Dedifferentiated amniotic fluid mesenchymal stem cell (primary cell): ENCODE measurements around the gene HRCT1.
"Not testable (repeated sequence)": the region's sequence is repeated elsewhere in the genome, so short reads cannot be mapped to it uniquely, and the experiment has no call there.

Experiments
- DNase-seq: peaks from one replicate; pipeline ENCODE4 v3.0.0-alpha.2; 2016; ENCODE audit errors: extremely low spot score

The HRCT1 gene

GRCh38 chr9:35905912-35906679, at the start of gene HRCT1:
Gene HRCT1, plus strand, starts transcription at chr9:35906202. Its CDS starts 86 bp downstream, at chr9:35906288.
- DNase-seq: peak; percentile 94

DNA sequence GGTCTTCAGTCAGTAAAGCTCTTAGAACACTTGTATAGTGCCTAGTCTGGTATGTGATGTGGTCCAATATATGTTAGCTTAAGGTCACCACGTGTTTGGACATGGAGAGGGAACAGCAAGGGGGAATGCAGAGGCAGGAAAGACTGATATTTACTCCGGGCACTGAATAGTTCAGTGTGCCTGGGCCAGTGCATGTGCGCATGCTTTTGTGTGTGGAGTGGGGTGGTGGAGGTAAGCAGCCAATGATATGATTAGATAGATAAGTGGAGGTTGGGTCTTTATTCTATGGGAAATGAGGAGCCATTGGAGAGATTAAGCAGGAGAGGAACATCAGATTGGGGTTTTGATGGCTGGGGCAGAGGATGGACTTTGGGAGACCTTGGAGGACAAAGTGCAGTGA, 49.8 kb upstream of the HRCT1 start:
- DNase-seq: no peak

DNA sequence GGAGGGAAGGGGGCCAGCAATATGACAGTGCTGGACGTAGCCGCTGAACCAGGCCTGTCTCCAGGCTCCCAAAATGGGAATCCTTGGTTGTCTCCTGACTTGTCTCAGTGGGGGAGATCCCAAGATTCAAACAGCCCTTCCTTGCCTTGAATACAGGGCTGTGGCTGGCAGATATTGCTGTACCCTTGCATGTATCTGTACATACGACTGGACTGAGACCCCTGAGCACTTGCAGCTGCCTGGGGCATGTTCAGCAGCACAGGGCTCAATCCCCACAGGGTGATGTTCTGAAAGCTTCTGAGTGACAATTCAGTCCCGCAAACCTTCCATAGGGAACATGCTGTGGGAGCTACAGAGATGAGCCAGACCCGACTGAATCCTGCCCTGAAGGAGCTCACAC, 49.1 kb upstream of the HRCT1 start:
- DNase-seq: no peak

GRCh38 chr9:35858458-35858857, 47.5 kb upstream of the HRCT1 start:
- DNase-seq: no peak

- no peak for DNase-seq
These were observed 46.6 kb upstream of the HRCT1 start for GRCh38 chr9:35859310-35859989.

- DNase-seq: no peak
These were observed 46.0 kb upstream of the HRCT1 start for GRCh38 chr9:35859990-35860339.

DNA sequence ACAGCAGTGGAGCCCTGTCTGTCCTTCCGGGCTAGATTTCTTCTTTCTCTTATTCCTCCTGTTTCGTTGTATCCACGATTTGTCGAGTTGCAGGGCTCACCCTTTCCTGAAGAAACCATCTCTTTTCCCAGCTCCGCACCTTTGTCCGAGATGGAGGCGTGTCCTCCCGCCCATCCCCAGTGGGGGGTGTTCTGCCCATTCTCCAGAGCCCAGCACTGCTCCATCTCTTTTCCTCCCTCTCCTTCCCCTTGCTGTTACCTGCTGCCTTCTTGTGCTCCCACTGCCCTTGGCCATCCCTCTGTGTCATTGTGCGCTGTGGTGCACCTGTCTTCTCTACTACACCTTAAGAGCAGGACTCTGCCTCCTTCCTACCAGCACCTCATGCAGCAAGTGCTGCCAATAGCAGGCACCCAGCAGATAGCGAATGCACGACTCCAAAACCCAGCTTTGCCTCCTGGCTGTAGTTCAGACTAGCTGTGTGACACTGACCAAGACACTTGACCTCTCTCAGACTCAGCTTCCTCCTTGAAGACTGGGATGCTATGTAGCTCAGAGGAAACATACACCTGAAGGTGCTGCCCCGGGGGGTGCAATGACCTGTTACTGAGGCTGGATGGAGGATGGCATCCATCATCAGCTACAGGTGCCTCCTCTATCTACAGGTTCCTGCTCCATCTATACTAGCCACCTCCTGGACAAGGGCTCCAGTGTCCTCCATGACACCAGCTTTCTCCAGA, 44.7 kb upstream of the HRCT1 start:
- DNase-seq: no peak

DNA sequence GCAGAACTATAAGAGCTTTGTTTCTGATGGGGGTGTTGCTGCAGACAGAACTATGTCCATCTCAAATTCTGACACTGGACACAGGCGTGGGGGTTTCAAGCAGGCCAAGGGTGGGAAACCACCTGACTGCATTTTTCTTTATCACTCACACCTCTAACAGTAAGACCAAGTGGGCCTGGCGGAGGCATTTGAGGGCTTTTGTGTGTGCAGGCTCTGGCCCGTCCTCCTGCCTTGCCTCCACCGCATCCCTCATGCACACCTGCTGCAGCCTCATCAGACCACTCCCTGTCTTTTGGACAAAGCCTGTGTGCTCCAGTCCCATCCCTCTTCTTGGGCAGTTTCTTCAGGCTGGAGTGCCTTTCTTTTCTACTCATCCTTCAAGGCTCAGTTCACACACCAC, 43.7 kb upstream of the HRCT1 start:
- no peak for DNase-seq

GRCh38 chr9:35863583-35863982, 42.4 kb upstream of the HRCT1 start:
- DNase-seq: no peak

GRCh38 chr9:35864695-35865255, 41.2 kb upstream of the HRCT1 start:
- no peak for DNase-seq

- DNase-seq: no peak
These were observed 38.5 kb upstream of the HRCT1 start for GRCh38 chr9:35867538-35867937.

DNA sequence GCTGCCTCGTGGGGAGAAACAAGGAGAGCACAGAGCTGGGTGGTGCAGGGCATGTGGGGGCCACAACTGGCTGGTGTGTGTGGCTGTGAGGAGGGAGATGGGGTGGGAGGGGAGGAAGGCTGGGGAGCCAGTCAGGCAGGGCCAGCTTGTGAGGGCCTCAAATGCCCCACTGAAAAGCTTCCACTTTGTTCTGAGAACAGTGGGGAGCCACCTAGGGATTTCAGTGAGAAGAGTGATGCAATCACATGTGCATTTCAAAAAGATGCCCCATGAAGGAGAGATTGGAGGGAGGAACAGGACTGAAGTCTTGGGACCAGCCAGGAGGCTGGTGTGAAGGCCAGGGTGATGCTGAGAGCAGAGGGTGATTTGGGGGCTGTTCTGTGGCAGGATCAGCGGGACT, 37.1 kb upstream of the HRCT1 start:
- DNase-seq: no peak

GRCh38 chr9:35869621-35870216, 36.3 kb upstream of the HRCT1 start:
- DNase-seq: no peak

- no peak for DNase-seq
These were observed 35.6 kb upstream of the HRCT1 start, which contains the start of gene OR13J1 for GRCh38 chr9:35870351-35870923. Gene OR13J1, minus strand, starts transcription at chr9:35870401. Its CDS starts 0 bp downstream, at chr9:35870401.

GRCh38 chr9:35871545-35871944, 34.5 kb upstream of the HRCT1 start:
- no peak for DNase-seq

DNA sequence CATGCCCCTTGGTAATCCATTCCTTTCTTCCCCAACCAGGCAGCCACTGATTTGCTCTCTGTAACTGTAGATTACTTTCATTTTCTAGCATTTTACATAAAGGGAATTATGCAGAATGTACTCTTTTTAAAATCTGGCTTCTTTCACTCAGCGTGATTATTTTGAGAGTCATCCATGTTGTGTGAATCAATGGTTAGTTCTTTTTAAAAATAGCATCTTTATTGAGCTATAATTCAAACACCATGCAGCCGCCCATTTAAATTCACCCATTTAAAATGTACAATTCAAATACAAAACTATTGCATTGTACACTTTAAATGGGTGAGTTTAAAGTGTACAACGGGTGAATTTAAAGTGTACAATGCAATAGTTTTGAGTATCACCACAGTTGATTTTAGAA, 33.5 kb upstream of the HRCT1 start:
- no peak for DNase-seq

DNA sequence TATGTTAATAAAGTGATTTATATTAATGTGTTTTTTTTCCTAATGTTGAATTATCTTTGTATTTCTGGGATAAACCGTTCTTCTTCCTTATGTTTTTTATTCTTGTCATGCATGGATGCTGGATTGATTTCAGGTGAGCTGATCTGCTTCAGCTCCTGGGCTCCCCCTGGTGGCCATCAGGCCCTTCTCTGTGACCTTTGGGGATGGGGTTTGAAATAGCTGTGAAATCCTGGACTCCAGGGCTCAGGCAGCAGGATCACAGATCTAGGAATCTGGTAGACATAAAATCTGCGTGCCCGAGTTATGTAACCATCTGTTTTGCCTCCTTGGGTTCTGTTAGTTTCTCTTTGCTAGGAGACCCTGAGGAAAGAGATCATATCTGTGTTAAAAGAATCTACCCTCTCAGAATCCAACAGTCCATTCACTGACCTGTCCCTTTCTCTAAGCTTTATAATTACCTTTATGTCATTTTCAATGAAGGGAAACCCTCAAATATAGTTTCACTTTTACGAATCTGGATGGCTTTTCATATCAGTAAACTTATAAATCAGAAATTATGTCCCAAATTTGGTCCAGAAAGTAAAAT, 23.6 kb upstream of the HRCT1 start:
- peak; percentile 73 for DNase-seq

DNA sequence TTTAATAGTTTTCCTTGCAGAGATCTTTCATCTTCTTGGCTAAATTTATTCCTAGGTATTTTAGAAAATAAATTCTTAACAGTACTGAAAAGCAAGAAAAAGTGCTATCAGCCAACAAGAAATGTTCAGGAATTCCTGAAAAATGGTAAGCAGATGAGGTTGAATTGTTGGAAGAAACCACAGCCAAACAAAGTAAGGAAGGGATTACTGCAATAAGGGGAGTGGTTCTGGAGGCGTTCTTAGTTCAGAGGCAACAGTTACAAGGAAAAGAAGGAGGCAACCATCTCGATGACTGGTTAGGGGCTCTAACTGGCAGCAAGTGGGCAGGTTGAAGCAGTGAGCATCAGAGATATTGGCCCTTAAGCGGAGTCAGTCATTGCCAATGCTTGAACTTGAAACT, 23.0 kb upstream of the HRCT1 start:
- DNase-seq: peak; percentile 38

DNA sequence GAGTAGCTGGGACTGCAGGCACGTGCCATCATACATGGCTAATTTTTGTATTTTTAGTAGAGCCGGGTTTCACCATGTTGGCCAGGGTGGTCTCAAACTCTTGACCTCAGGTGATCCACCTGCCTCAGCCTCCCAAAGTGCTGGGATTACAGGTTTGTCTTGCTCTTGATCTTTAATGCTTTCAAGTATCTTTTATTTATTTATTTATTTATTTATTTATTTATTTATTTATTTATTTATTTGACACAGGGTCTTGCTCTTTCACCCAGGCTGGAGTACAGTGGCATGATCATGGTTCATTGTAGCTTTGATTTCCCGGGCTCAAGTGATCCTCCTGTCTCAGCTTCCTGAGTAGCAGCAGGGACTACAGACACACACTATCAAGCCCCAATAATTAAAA, 21.1 kb upstream of the HRCT1 start:
- DNase-seq: not testable (repeated sequence)

- no peak for DNase-seq
These were observed 14.4 kb upstream of the HRCT1 start for GRCh38 chr9:35891646-35892045.

- no peak for DNase-seq
These were observed 14.0 kb upstream of the HRCT1 start for GRCh38 chr9:35892051-35892450.
